Right lobe of liver (tissue), 4 donors: ENCODE data around the gene CDH23.

Experiments
- CTCF ChIP-seq, 4 donors: fragments of 200-600 bp in 3 of 4; fragments of 450-650 bp in 1 of 4; IDR thresholded peaks; one replicate each; pipeline versions ENCODE4 v1.5.1 to v1.8.0; 2016 to 2022; ENCODE audit warnings: antibody characterized with exemption in 4 of 4, mild to moderate bottlenecking in 2 of 4
- POLR2A ChIP-seq: fragments of 450-650 bp; IDR thresholded peaks from one replicate; pipeline ENCODE4 v1.6.1; 2017; ENCODE audit warnings: antibody characterized with exemption, mild to moderate bottlenecking
- donor health status: DM: no; HTN: no; CAD: no.
- donor health status: DM: no; HTN: no; CAD: no.
- donor health status: DM: no; HTN: yes; CAD: no.

DNA sequence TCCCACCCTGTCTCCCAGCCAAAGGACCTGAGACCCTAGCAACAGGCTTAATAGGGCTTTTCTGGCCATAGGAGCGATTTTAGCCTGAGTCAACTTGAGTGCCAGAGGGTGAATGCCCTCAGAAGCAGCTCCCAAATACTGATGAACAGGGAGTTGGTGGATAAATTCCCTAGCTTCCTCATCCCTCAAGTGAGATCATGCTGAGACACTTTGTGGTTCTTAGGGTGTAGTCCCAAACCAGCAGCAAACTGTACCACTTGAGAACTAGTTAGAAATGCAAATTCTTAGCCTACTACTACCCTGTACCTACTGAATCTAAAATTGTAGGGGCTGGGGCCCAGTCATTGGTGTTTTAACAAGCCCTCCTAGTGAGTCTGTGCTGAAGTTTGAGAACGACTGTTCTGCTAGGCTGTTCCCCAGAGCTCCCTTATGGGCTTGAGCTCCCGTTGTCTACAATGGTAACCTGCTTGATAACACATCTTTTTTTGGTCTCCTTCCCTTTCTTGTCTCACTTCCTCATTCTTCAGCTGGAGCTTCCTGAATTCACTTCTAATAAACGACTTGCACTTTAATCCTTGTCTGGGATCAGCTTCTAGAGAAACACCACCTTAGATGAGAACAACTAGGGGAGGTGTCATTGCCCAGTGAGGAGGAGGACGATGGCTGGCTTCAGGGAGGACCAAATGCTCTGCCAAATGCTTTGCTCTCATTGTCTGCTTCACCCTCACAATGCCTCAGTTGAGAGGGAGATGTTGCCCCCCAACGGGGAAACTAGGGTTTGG, 18.2 kb upstream of the CDH23 start:
- TF ChIP-seq CTCF (IDR thresholded peaks at IDR 0.05): no peak
- no peak for TF ChIP-seq POLR2A
